ENCODE measurements around the gene TSHZ2.

- TF ChIP-seq CTCF (IDR thresholded peaks at IDR 0.05; ENCODE audit: low read depth, low read length) (no peak), EZH2phosphoT487 (IDR thresholded peaks at IDR 0.05; ENCODE audit: low read depth) (no peak)
Observed at GRCh38 chr20:52991830-52992229, 19.7 kb downstream of the TSHZ2 start.
